ENCODE measurements around the gene GP9. TPM values are rescaled to one million over a fixed set of nuclear protein-coding genes. Genes with fewer than 3 reads are reported as not detected.
"Not testable (repeated sequence)": the region's sequence is repeated elsewhere in the genome, so short reads cannot be mapped to it uniquely, and the experiment has no call there.

Gene GP9
- total and polyA plus RNA-seq, 8 donors, result not detected

GRCh38 chr3:129107793-129108192 lies 47.2 kb downstream of the GP9 start:
- Histone ChIP-seq H3K4me3 (no peak overlapping the region), H3K27ac (no peak overlapping the region), H3K36me3 (peaks cover 0 to 68% (median 58%) of the 10 kb centered on the region in 4 donors), H3K27me3 (no peaks in the 10 kb centered on the region), H3K9me3 (no peaks in the 10 kb centered on the region), H3K4me1 (peaks cover 0 to 52% (median 20%) of the 10 kb centered on the region in 4 donors)
- DNase-seq, result no peak
- TF ChIP-seq POLR2A (IDR thresholded peaks at IDR 0.05) (no peak), POLR2AphosphoS5 (IDR thresholded peaks at IDR 0.05) (no peak), CTCF (IDR thresholded peaks at IDR 0.05) (no peak), EP300 (IDR thresholded peaks at IDR 0.05) (no peak)
- intact Hi-C loops (cut with DNase I; ENCODE audit: low total_unique reads), result no loop called here
- 76 to 84% (median 82%) methylated on average over 8 of the region's 8 CpGs for WGBS, 5 donors

GRCh38 chr3:129111076-129111780 lies 50.6 kb downstream of the GP9 start:
- H3K9me3 ChIP-seq; H3K27ac ChIP-seq; intact Hi-C loops (cut with DNase I; ENCODE audit: low total_unique reads); H3K4me3 ChIP-seq; DNase-seq; H3K27me3 ChIP-seq: not testable (repeated sequence)
- peaks cover 4 to 92% (median 72%) of the 10 kb centered on the region in 4 donors for H3K36me3 ChIP-seq
- peaks cover 3 to 41% (median 15%) of the 10 kb centered on the region in 4 donors for H3K4me1 ChIP-seq
- 92 to 97% (median 95%) methylated on average over 10 of the region's 10 CpGs for whole genome bisulfite sequencing, 5 donors

Other genes with a start within 250 kb of the GP9 start
- gene ACAD9, start 181.2 kb upstream of the GP9 start, total RNA-seq, result 100 to 1,000 TPM in 1 of 5 donors, 10 to 100 TPM in 4; 21.0 to 160 (median 38.7) TPM
- 10 to 100 TPM; 17.1 to 24.5 (median 20.9) TPM for gene ACAD9, start 181.2 kb upstream of the GP9 start, polyA plus RNA-seq
- gene CFAP92, start 66.7 kb upstream of the GP9 start, total RNA-seq, result 10 to 100 TPM in 1 of 5 donors, 1 to 10 TPM in 3, under 1 TPM in 1; 0.87 to 13.4 (median 5.2) TPM
- 1 to 10 TPM in 1 of 3 donors, under 1 TPM in 2; 0.50 to 2.7 (median 0.70) TPM for gene CFAP92, start 66.7 kb upstream of the GP9 start, polyA plus RNA-seq
- 10 to 100 TPM in 3 of 5 donors, 1 to 10 TPM in 2; 1.0 to 13.9 (median 10.3) TPM for gene EFCC1, start 59.5 kb upstream of the GP9 start, total RNA-seq
- gene EFCC1, start 59.5 kb upstream of the GP9 start, polyA plus RNA-seq, result 10 to 100 TPM in 1 of 3 donors, 1 to 10 TPM in 2; 3.4 to 10.7 (median 8.2) TPM
- 10 to 100 TPM in 4 of 5 donors, 1 to 10 TPM in 1; 6.1 to 70.6 (median 22.6) TPM for gene RAB43, start 61.0 kb downstream of the GP9 start, total RNA-seq
- 10 to 100 TPM in 2 of 3 donors, 1 to 10 TPM in 1; 4.3 to 18.1 (median 10.5) TPM for gene RAB43, start 61.0 kb downstream of the GP9 start, polyA plus RNA-seq
- gene ISY1, start 100.3 kb downstream of the GP9 start, total RNA-seq, result 10 to 100 TPM in 1 of 5 donors, 1 to 10 TPM in 4; 5.4 to 24.4 (median 7.0) TPM
- 10 to 100 TPM; 17.8 to 31.5 (median 19.5) TPM for gene ISY1, start 100.3 kb downstream of the GP9 start, polyA plus RNA-seq
- 100 to 1,000 TPM; 185 to 399 (median 202) TPM for gene CNBP, start 123.1 kb downstream of the GP9 start, total RNA-seq
- gene CNBP, start 123.1 kb downstream of the GP9 start, polyA plus RNA-seq, result 100 to 1,000 TPM; 315 to 537 (median 323) TPM
- gene COPG1, start 188.8 kb downstream of the GP9 start, total RNA-seq, result 100 to 1,000 TPM in 4 of 5 donors, 10 to 100 TPM in 1; 38.5 to 356 (median 114) TPM
- 100 to 1,000 TPM in 1 of 3 donors, 10 to 100 TPM in 2; 79.8 to 113 (median 88.7) TPM for gene COPG1, start 188.8 kb downstream of the GP9 start, polyA plus RNA-seq
- 10 to 100 TPM; 19.1 to 80.5 (median 26.8) TPM for gene HMCES, start 218.1 kb downstream of the GP9 start, total RNA-seq
- gene HMCES, start 218.1 kb downstream of the GP9 start, polyA plus RNA-seq, result 10 to 100 TPM; 16.4 to 37.4 (median 22.5) TPM